ENCODE results near the gene TNFRSF4. TPM values are rescaled to one million over a fixed set of nuclear protein-coding genes. Genes with fewer than 3 reads are reported as not detected.
A peak's percentile ranks its signal among the peaks of the same experiment; 100 is the strongest.

Gene TNFRSF4
- total RNA-seq, 1 experiment from 2014 or later, result 0.62 TPM

DNA sequence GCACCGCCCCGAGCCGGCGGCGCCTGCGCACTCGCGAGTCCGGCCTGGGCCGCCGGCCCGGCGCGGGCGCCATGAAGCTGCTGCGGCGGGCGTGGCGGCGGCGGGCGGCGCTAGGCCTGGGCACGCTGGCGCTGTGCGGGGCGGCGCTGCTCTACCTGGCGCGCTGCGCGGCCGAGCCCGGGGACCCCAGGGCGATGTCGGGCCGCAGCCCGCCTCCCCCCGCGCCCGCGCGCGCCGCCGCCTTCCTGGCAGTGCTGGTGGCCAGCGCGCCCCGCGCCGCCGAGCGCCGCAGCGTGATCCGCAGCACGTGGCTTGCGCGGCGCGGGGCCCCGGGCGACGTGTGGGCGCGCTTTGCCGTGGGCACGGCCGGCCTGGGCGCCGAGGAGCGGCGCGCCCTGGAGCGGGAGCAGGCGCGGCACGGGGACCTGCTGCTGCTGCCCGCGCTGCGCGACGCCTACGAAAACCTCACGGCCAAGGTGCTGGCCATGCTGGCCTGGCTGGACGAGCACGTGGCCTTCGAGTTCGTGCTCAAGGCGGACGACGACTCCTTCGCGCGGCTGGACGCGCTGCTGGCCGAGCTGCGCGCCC lies 18.3 kb upstream of the TNFRSF4 start, which contains the start of gene B3GALT6:
Gene B3GALT6 (plus strand): TSS at position 30 of the 588 bp plus-strand sequence. CDS start 42 bp downstream, at position 72.
- Histone ChIP-seq H3K9me3 (ENCODE audit: control insufficient read depth, insufficient read depth, low read depth, low read length) (no peaks in the 10 kb centered on the region), H3K27me3 (ENCODE audit: control insufficient read depth, insufficient read depth, low read length) (no peaks in the 10 kb centered on the region), H3K4me3 (ENCODE audit: low read depth in 2 of 2, low read length in 2 of 2) (peak within 1 kb of the TSS; percentile 89 to 98), H3K27ac (ENCODE audit: low read length) (peak within 1 kb of the TSS; percentile 98), H3K36me3 (ENCODE audit: control insufficient read depth, insufficient read depth, low read length) (peaks cover 8% of the 10 kb centered on the region; the same call in 1 of the 2 replicates), H3K4me1 (ENCODE audit: control insufficient read depth, insufficient read depth, low read length) (peaks cover 37% of the 10 kb centered on the region)
- intact Hi-C loops (cut with micrococcal nuclease; ENCODE audit: unreplicated experiment), result loop anchor here (5.0 kb wide), 1 partner anchor 110 kb away; no protein-coding TSS in a partner anchor
- DNase-seq (ENCODE audit: low read depth, low spot score), result no peak
- ChIA-PET POLR2A (interaction anchor here (0.6 kb wide), 1 partner anchor 108 kb away, joined by 3 read pairs; no protein-coding TSS in a partner anchor), CTCF (no interaction called here)
- in situ Hi-C loops (cut with HindIII; ENCODE audit: low pct_unique_long_range_greater_than_20kb, low sequenced_read_pairs), result no loop called here
- BruUV-seq (replicated peaks), result no TSS peak
- no peak for TF ChIP-seq SIN3A (IDR thresholded peaks at IDR 0.05; ENCODE audit: borderline replicate concordance, insufficient read depth, low read depth, low read length)
- TF ChIP-seq, protein P1, sequence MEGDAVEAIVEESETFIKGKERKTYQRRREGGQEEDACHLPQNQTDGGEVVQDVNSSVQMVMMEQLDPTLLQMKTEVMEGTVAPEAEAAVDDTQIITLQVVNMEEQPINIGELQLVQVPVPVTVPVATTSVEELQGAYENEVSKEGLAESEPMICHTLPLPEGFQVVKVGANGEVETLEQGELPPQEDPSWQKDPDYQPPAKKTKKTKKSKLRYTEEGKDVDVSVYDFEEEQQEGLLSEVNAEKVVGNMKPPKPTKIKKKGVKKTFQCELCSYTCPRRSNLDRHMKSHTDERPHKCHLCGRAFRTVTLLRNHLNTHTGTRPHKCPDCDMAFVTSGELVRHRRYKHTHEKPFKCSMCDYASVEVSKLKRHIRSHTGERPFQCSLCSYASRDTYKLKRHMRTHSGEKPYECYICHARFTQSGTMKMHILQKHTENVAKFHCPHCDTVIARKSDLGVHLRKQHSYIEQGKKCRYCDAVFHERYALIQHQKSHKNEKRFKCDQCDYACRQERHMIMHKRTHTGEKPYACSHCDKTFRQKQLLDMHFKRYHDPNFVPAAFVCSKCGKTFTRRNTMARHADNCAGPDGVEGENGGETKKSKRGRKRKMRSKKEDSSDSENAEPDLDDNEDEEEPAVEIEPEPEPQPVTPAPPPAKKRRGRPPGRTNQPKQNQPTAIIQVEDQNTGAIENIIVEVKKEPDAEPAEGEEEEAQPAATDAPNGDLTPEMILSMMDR (IDR thresholded peaks at IDR 0.05), result no peak
- no peak for TF ChIP-seq TCF7L2 (IDR thresholded peaks at IDR 0.05; ENCODE audit: low read depth, low read length)
- TF ChIP-seq POLR2AphosphoS5 (IDR thresholded peaks at IDR 0.05; ENCODE audit: low read depth, low read length), result no peak
- TF ChIP-seq, protein P2, sequence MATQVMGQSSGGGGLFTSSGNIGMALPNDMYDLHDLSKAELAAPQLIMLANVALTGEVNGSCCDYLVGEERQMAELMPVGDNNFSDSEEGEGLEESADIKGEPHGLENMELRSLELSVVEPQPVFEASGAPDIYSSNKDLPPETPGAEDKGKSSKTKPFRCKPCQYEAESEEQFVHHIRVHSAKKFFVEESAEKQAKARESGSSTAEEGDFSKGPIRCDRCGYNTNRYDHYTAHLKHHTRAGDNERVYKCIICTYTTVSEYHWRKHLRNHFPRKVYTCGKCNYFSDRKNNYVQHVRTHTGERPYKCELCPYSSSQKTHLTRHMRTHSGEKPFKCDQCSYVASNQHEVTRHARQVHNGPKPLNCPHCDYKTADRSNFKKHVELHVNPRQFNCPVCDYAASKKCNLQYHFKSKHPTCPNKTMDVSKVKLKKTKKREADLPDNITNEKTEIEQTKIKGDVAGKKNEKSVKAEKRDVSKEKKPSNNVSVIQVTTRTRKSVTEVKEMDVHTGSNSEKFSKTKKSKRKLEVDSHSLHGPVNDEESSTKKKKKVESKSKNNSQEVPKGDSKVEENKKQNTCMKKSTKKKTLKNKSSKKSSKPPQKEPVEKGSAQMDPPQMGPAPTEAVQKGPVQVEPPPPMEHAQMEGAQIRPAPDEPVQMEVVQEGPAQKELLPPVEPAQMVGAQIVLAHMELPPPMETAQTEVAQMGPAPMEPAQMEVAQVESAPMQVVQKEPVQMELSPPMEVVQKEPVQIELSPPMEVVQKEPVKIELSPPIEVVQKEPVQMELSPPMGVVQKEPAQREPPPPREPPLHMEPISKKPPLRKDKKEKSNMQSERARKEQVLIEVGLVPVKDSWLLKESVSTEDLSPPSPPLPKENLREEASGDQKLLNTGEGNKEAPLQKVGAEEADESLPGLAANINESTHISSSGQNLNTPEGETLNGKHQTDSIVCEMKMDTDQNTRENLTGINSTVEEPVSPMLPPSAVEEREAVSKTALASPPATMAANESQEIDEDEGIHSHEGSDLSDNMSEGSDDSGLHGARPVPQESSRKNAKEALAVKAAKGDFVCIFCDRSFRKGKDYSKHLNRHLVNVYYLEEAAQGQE (IDR thresholded peaks at IDR 0.05; ENCODE audit: insufficient read depth in 1 of 2, low read depth in 2 of 2, low read length in 1 of 2), result no peak
- ATAC-seq, result peak; percentile 28

DNA sequence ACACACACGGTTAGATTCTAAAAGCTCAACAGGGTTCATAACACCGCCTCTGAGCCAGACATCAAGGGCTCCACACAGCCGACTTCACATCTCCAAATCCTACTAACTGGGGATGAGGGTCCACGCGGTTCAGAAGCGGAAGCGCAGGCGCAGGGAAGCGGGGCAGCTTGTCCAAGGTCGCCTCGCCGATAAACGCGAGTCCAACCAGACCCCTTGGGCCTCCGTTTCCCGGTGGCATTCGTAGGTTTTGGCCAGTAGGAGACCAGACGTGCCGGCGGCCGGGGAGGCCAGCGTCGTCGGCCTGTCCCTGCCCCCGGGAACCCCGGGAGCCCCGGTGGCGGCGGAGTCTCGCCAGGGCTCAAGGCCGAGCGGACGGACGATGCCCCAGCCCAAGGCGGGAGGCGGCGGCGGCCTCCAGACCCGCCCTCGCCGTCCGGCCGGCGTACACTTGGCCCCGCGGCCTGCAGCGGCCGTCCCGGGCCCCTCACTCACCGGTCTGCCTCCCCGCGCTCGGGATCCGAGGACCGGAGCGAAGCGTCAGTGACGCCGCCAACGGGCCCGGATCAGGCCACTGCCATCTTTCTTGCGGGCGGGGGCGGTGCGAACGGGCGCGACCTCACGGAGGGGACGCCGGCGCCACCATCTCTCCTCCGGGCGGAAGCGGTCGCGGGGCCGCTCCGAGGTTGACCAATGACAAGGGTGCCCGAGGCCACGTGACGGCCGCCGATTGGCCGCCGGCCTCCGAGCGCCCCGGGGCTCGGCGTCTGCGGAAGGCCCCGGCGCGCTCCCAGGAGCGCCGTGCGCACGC lies 17.7 kb upstream of the TNFRSF4 start, which contains the start of gene SDF4:
Gene SDF4 (minus strand): TSS at position 602 of the 808 bp plus-strand sequence. CDS start 3,229 bp downstream, outside the sequence.
- Histone ChIP-seq H3K36me3 (ENCODE audit: control insufficient read depth, insufficient read depth, low read length) (peaks cover 8% of the 10 kb centered on the region; the same call in 1 of the 2 replicates), H3K4me3 (ENCODE audit: low read depth in 2 of 2, low read length in 2 of 2) (peak within 1 kb of the TSS; percentile 89 to 98), H3K4me1 (ENCODE audit: control insufficient read depth, insufficient read depth, low read length) (peaks cover 30% of the 10 kb centered on the region), H3K27ac (ENCODE audit: low read length) (peak within 1 kb of the TSS; percentile 98), H3K9me3 (ENCODE audit: control insufficient read depth, insufficient read depth, low read depth, low read length) (no peaks in the 10 kb centered on the region), H3K27me3 (ENCODE audit: control insufficient read depth, insufficient read depth, low read length) (no peaks in the 10 kb centered on the region)
- BruUV-seq (replicated peaks), result no TSS peak
- POLR2A ChIA-PET, result interaction anchor here (0.6 kb wide), 1 partner anchor 127 kb away, joined by 3 read pairs; no protein-coding TSS in a partner anchor
- CTCF ChIA-PET, result interaction anchor here (0.6 to 1.4 kb wide), 2 partner anchors 109 to 287 kb away, joined by 3 to 10 read pairs; no protein-coding TSS in a partner anchor
- intact Hi-C loops (cut with micrococcal nuclease; ENCODE audit: unreplicated experiment), result loop anchor here (5.0 kb wide), 1 partner anchor 109 kb away; no protein-coding TSS in a partner anchor
- peak; percentile 59 for DNase-seq (ENCODE audit: low read depth, low spot score)
- in situ Hi-C loops (cut with HindIII; ENCODE audit: low pct_unique_long_range_greater_than_20kb, low sequenced_read_pairs), result no loop called here
- ATAC-seq, result peak; percentile 93
- TF ChIP-seq, protein P1 (IDR thresholded peaks at IDR 0.05), result no peak
- peak; percentile 62 for TF ChIP-seq POLR2AphosphoS5 (IDR thresholded peaks at IDR 0.05; ENCODE audit: low read depth, low read length)
- TF ChIP-seq, protein P2 (IDR thresholded peaks at IDR 0.05; ENCODE audit: insufficient read depth in 1 of 2, low read depth in 2 of 2, low read length in 1 of 2), result no peak
- no peak for TF ChIP-seq TCF7L2 (IDR thresholded peaks at IDR 0.05; ENCODE audit: low read depth, low read length)
- peak; percentile 26; the same call in 1 of the 2 replicates for TF ChIP-seq SIN3A (IDR thresholded peaks at IDR 0.05; ENCODE audit: borderline replicate concordance, insufficient read depth, low read depth, low read length)

All from Panc1 (cell line).